SK-N-SH (cell line): ENCODE measurements around the gene BMP6. TPM values are rescaled to one million over a fixed set of nuclear protein-coding genes. Genes with fewer than 3 reads are reported as not detected.

Experiments used
- CTCF ChIA-PET: fragments of 300-600, 350-600 bp; formaldehyde crosslinking; extraction: SDS; loops from one replicate; lab custom pipeline; 2021; lab: Yijun Ruan, JAX
- POLR2A ChIA-PET: fragments of 350-600 bp; sonication (Branson Sonifier 250); formaldehyde crosslinking; extraction: SDS; loops from one replicate; lab custom pipeline; 2020; ENCODE audit warnings: antibody characterized with exemption, inconsistent platforms; lab: Yijun Ruan, JAX
- DNase-seq: peaks from one replicate; pipeline ENCODE4 v3.0.0; 2012
- H2AFZ ChIP-seq: fragments of 200-600 bp; sonication (generic); 2 replicates; pipeline ENCODE4 v1.8.1; 2016; ENCODE audit warnings: antibody characterized with exemption, mild to moderate bottlenecking, low read depth
- H3F3A ChIP-seq: fragments of 200-600 bp; sonication (generic); replicated peaks from 2 replicates; pipeline ENCODE3; 2016; ENCODE audit warnings: antibody characterized with exemption, mild to moderate bottlenecking; ENCODE audit not compliant: insufficient read depth
- H3K27ac ChIP-seq, 2 experiments: fragments of 200-500 bp in 1 of 2; fragments of 200-600 bp in 1 of 2; sonication (Bioruptor generic) in 1 of 2; sonication (generic), shearing (Covaris generic) in 1 of 2; 2 replicates each; pipeline versions ENCODE4 v1.5.1 to v1.6.1; 2014 to 2016; ENCODE audit warnings: low read depth in 2 of 2, inconsistent platforms in 1 of 2, low read length in 1 of 2, mild to moderate bottlenecking in 1 of 2, mixed read lengths in 1 of 2
- H3K27me3 ChIP-seq: fragments of 200-600 bp; sonication (generic), shearing (Covaris generic); 2 replicates; pipeline ENCODE4 v1.6.1; 2016; ENCODE audit warnings: mixed run types; ENCODE audit not compliant: insufficient read depth
- H3K36me3 ChIP-seq, 2 experiments: fragments of 200-500 bp in 1 of 2; fragments of 200-600 bp in 1 of 2; sonication (Bioruptor generic) in 1 of 2; sonication (generic) in 1 of 2; replicated peaks in 1 of 2; 2 replicates each; pipeline versions ENCODE3 to v1.5.1; 2014 to 2016; ENCODE audit warnings: low read length in 1 of 2, mild to moderate bottlenecking in 1 of 2; ENCODE audit not compliant: insufficient read depth in 2 of 2, control insufficient read depth in 1 of 2
- H3K4me1 ChIP-seq, 2 experiments: fragments of 200-500 bp in 1 of 2; fragments of 200-600 bp in 1 of 2; sonication (Bioruptor generic) in 1 of 2; sonication (generic), shearing (Covaris generic) in 1 of 2; 2 replicates each; pipeline versions ENCODE4 v1.5.1 to v1.6.1; 2014 to 2016; ENCODE audit warnings: low read depth in 1 of 2, low read length in 1 of 2, mixed run types in 1 of 2; ENCODE audit not compliant: insufficient read depth in 2 of 2, control insufficient read depth in 1 of 2
- H3K4me2 ChIP-seq: fragments of 200-600 bp; sonication (generic), shearing (Covaris generic); 2 replicates; pipeline ENCODE4 v1.6.1; 2017; ENCODE audit warnings: mixed run types
- H3K4me3 ChIP-seq, 2 experiments: fragments of 200-500 bp in 1 of 2; fragments of 200-600 bp in 1 of 2; sonication (Bioruptor generic) in 1 of 2; sonication (generic), shearing (Covaris generic) in 1 of 2; 2 replicates each; pipeline versions ENCODE4 v1.5.1 to v1.8.1; 2014 to 2016; ENCODE audit warnings: low read depth in 2 of 2, inconsistent platforms in 1 of 2, low read length in 1 of 2, mild to moderate bottlenecking in 1 of 2, mixed read lengths in 1 of 2, moderate library complexity in 1 of 2
- H3K79me2 ChIP-seq: fragments of 200-600 bp; sonication (generic); 2 replicates; pipeline ENCODE4 v1.8.1; 2017; ENCODE audit warnings: mild to moderate bottlenecking; ENCODE audit not compliant: insufficient read depth
- H3K9ac ChIP-seq: fragments of 200-600 bp; sonication (generic); 2 replicates; pipeline ENCODE4 v1.6.1; 2017; ENCODE audit warnings: mixed run types
- H3K9me2 ChIP-seq: fragments of 200-600 bp; sonication (generic); 2 replicates; pipeline ENCODE4 v1.6.1; 2017; ENCODE audit warnings: mixed run types
- H3K9me3 ChIP-seq: fragments of 200-600 bp; sonication (generic); 2 replicates; pipeline ENCODE4 v1.6.1; 2017; ENCODE audit warnings: mixed run types, mild to moderate bottlenecking, moderate library complexity
- H4K20me1 ChIP-seq: fragments of 200-600 bp; sonication (generic); 2 replicates; pipeline ENCODE4 v1.6.1; 2017; ENCODE audit warnings: mild to moderate bottlenecking, mixed run types; ENCODE audit not compliant: insufficient read depth
- EZH2phosphoT487 ChIP-seq: fragments of 200-600 bp; sonication (generic); IDR thresholded peaks from 2 replicates; pipeline ENCODE4 v1.6.1; 2017; ENCODE audit warnings: low read depth, mixed run types, mild to moderate bottlenecking, antibody characterized with exemption, moderate library complexity, borderline replicate concordance
- FOSL2 ChIP-seq: IDR thresholded peaks from 2 replicates; pipeline ENCODE4 v1.4.0; 2012; ENCODE audit warnings: low read depth, mild to moderate bottlenecking, moderate library complexity, borderline replicate concordance
- GABPA ChIP-seq: IDR thresholded peaks from 2 replicates; pipeline ENCODE4 v1.4.0; 2012; ENCODE audit warnings: low read depth, mild to moderate bottlenecking
- JUND ChIP-seq: IDR thresholded peaks from 2 replicates; pipeline ENCODE4 v1.4.0; 2012
- MEF2A ChIP-seq: IDR thresholded peaks from 2 replicates; pipeline ENCODE4 v1.4.0; 2012; ENCODE audit warnings: low read depth, borderline replicate concordance
- NFIC ChIP-seq: IDR thresholded peaks from 2 replicates; pipeline ENCODE4 v1.4.0; 2012; ENCODE audit warnings: borderline replicate concordance
- NRF1 ChIP-seq: IDR thresholded peaks from 2 replicates; pipeline ENCODE4 v1.6.1; 2012; ENCODE audit warnings: low read depth, mild to moderate bottlenecking, low read length
- RFX5 ChIP-seq: IDR thresholded peaks from 2 replicates; pipeline ENCODE4 v1.6.1; 2012; ENCODE audit warnings: mild to moderate bottlenecking, improper control_type of control experiment, low read length
- RXRA ChIP-seq: IDR thresholded peaks from 2 replicates; pipeline ENCODE4 v1.4.0; 2012; ENCODE audit warnings: low read depth, mild to moderate bottlenecking, borderline replicate concordance
- SIN3A ChIP-seq: IDR thresholded peaks from 2 replicates; pipeline ENCODE4 v1.6.1; 2012; ENCODE audit warnings: low read depth, mild to moderate bottlenecking, low read length, moderate library complexity, borderline replicate concordance
- SMC3 ChIP-seq: IDR thresholded peaks from 2 replicates; pipeline ENCODE4 v1.6.1; 2012; ENCODE audit warnings: low read depth, low read length, improper control_type of control experiment
- TCF12 ChIP-seq: IDR thresholded peaks from 2 replicates; pipeline ENCODE4 v1.4.0; 2012
- TEAD4 ChIP-seq: IDR thresholded peaks from 2 replicates; pipeline ENCODE4 v1.4.0; 2012; ENCODE audit warnings: mild to moderate bottlenecking, borderline replicate concordance; ENCODE audit not compliant: insufficient read depth
- YY1 ChIP-seq: IDR thresholded peaks from 2 replicates; pipeline ENCODE4 v1.4.0; 2012; ENCODE audit warnings: low read depth, mild to moderate bottlenecking
- WGBS: methylation state at CpG from one replicate; pipeline ENCODE4 v1.1.6; 2017; ENCODE audit warnings: low lambda C conversion rate; 5-methylcytosine and 5-hydroxymethylcytosine counted together
- polyA plus RNA-seq, 3 experiments: library from polyadenylated mRNA; depleted of rRNA; stranded (reverse); fragments of >200 nt; gene quantifications; 2 replicates each; pipeline ENCODE4 v1.2.3, GENCODE V29; 2012
- TF ChIP-seq, protein P1 (sequence below): fragments of 150-350 bp; IDR thresholded peaks from 2 replicates; pipeline ENCODE4 v1.6.1; 2016; ENCODE audit warnings: mild to moderate bottlenecking, low read depth, low read length
- TF ChIP-seq, protein P2 (sequence below): IDR thresholded peaks from 2 replicates; pipeline ENCODE4; 2012
- TF ChIP-seq, protein P3 (sequence below): IDR thresholded peaks from 2 replicates; pipeline ENCODE4 v1.6.1; 2012; ENCODE audit warnings: mild to moderate bottlenecking, low read depth, low read length, moderate library complexity
- TF ChIP-seq, protein P4 (sequence below): fragments of 150-350 bp; IDR thresholded peaks from 2 replicates; pipeline ENCODE4 v1.6.1; 2017; ENCODE audit warnings: antibody characterized with exemption, low read length, low read depth, borderline replicate concordance
- TF ChIP-seq, protein P5 (sequence below): IDR thresholded peaks from 2 replicates; pipeline ENCODE4 v1.4.0; 2012; ENCODE audit warnings: low read depth
- TF ChIP-seq, protein P6 (sequence below): IDR thresholded peaks from 2 replicates; pipeline ENCODE4 v1.4.0; 2012; ENCODE audit warnings: low read depth, borderline replicate concordance

Gene BMP6
- polyA plus RNA-seq, 1 of the 3 experiments (the other 2 are of a cell fraction) = not detected

DNA sequence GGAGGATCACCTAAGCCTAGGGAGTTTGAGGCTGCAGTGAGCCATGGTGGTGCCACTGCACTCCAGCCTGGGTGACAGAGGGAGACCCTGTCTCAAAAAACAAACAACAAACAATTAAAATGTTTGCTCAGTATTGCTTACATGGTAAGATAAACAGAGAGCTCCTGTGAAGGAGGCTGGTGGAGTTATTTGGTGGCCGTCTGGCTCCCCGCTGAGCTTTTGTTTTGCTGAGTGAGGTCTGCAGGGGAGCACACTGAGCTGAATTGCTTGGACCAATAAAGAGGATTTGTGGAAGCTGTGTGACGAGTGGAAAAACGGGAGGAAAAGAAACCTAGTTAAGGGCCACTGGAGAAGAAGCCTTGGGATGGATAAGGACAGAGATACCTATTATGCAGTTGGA is 41.1 kb upstream of the BMP6 start:
- Histone ChIP-seq H3K9me3 (no peaks in the 10 kb centered on the region), H2AFZ (no peak overlapping the region), H3K9ac (no peak overlapping the region), H3K36me3 (no peaks in the 10 kb centered on the region), H3K4me3 (no peak overlapping the region), H3K79me2 (no peaks in the 10 kb centered on the region), H3K27me3 (peaks cover 88% of the 10 kb centered on the region), H4K20me1 (no peaks in the 10 kb centered on the region), H3K9me2 (no peaks in the 10 kb centered on the region), H3F3A (no peaks in the 10 kb centered on the region), H3K27ac (no peak overlapping the region), H3K4me1 (no peaks in the 10 kb centered on the region), H3K4me2 (no peak overlapping the region)
- ChIA-PET CTCF (no interaction called here), POLR2A (no interaction called here)
- 28% methylated on average over 4 of the region's 4 CpGs for whole genome bisulfite sequencing
- DNase-seq = no peak
- TF ChIP-seq, protein P1, sequence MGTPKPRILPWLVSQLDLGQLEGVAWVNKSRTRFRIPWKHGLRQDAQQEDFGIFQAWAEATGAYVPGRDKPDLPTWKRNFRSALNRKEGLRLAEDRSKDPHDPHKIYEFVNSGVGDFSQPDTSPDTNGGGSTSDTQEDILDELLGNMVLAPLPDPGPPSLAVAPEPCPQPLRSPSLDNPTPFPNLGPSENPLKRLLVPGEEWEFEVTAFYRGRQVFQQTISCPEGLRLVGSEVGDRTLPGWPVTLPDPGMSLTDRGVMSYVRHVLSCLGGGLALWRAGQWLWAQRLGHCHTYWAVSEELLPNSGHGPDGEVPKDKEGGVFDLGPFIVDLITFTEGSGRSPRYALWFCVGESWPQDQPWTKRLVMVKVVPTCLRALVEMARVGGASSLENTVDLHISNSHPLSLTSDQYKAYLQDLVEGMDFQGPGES = no peak
- TF ChIP-seq JUND = no peak
- no peak for TF ChIP-seq NRF1
- no peak for TF ChIP-seq GABPA
- no peak for TF ChIP-seq TEAD4
- TF ChIP-seq TCF12 = no peak

DNA sequence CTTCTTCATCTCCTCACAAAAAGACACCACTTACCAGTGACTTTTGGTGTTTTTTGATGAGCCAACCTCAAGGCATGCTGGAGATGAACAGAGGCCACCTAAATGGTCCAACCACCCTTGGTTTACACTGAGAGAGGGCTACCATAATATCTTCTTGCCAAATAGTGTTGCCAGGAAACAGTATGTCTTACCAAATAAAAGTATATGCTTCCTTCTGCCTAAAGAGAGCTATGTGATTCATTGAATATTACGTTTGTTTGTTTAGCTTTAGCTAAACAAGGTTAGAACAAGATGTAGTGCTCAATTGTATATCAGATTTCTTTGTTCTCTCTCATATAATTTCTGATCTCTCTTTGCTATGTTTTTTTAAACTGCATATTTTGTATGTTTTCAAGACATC is 40.6 kb upstream of the BMP6 start:
- no peaks in the 10 kb centered on the region for H3K9me3 ChIP-seq
- no peaks in the 10 kb centered on the region for H3K36me3 ChIP-seq
- TF ChIP-seq GABPA (no peak), SMC3 (no peak), RXRA (no peak), TCF12 (no peak), NRF1 (no peak), SIN3A (no peak), NFIC (no peak), YY1 (no peak), MEF2A (no peak), EZH2phosphoT487 (no peak), FOSL2 (no peak), RFX5 (no peak), JUND (no peak), TEAD4 (no peak)
- TF ChIP-seq, protein P2, sequence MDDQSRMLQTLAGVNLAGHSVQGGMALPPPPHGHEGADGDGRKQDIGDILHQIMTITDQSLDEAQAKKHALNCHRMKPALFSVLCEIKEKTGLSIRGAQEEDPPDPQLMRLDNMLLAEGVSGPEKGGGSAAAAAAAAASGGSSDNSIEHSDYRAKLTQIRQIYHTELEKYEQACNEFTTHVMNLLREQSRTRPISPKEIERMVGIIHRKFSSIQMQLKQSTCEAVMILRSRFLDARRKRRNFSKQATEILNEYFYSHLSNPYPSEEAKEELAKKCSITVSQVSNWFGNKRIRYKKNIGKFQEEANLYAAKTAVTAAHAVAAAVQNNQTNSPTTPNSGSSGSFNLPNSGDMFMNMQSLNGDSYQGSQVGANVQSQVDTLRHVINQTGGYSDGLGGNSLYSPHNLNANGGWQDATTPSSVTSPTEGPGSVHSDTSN = no peak
- TF ChIP-seq, protein P3, sequence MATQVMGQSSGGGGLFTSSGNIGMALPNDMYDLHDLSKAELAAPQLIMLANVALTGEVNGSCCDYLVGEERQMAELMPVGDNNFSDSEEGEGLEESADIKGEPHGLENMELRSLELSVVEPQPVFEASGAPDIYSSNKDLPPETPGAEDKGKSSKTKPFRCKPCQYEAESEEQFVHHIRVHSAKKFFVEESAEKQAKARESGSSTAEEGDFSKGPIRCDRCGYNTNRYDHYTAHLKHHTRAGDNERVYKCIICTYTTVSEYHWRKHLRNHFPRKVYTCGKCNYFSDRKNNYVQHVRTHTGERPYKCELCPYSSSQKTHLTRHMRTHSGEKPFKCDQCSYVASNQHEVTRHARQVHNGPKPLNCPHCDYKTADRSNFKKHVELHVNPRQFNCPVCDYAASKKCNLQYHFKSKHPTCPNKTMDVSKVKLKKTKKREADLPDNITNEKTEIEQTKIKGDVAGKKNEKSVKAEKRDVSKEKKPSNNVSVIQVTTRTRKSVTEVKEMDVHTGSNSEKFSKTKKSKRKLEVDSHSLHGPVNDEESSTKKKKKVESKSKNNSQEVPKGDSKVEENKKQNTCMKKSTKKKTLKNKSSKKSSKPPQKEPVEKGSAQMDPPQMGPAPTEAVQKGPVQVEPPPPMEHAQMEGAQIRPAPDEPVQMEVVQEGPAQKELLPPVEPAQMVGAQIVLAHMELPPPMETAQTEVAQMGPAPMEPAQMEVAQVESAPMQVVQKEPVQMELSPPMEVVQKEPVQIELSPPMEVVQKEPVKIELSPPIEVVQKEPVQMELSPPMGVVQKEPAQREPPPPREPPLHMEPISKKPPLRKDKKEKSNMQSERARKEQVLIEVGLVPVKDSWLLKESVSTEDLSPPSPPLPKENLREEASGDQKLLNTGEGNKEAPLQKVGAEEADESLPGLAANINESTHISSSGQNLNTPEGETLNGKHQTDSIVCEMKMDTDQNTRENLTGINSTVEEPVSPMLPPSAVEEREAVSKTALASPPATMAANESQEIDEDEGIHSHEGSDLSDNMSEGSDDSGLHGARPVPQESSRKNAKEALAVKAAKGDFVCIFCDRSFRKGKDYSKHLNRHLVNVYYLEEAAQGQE = no peak
- TF ChIP-seq, protein P4, sequence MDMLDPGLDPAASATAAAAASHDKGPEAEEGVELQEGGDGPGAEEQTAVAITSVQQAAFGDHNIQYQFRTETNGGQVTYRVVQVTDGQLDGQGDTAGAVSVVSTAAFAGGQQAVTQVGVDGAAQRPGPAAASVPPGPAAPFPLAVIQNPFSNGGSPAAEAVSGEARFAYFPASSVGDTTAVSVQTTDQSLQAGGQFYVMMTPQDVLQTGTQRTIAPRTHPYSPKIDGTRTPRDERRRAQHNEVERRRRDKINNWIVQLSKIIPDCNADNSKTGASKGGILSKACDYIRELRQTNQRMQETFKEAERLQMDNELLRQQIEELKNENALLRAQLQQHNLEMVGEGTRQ = no peak
- TF ChIP-seq, protein P5, sequence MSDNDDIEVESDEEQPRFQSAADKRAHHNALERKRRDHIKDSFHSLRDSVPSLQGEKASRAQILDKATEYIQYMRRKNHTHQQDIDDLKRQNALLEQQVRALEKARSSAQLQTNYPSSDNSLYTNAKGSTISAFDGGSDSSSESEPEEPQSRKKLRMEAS = no peak
- TF ChIP-seq, protein P6, sequence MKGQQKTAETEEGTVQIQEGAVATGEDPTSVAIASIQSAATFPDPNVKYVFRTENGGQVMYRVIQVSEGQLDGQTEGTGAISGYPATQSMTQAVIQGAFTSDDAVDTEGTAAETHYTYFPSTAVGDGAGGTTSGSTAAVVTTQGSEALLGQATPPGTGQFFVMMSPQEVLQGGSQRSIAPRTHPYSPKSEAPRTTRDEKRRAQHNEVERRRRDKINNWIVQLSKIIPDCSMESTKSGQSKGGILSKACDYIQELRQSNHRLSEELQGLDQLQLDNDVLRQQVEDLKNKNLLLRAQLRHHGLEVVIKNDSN = no peak
- WGBS = 5% methylated on average over 1 of the region's 1 CpG
- H3K9ac ChIP-seq = no peak overlapping the region
- no peak overlapping the region for H3K27ac ChIP-seq
- ChIA-PET POLR2A (no interaction called here), CTCF (no interaction called here)
- H3F3A ChIP-seq = no peaks in the 10 kb centered on the region
- no peak overlapping the region for H2AFZ ChIP-seq
- H3K4me1 ChIP-seq = no peaks in the 10 kb centered on the region
- no peaks in the 10 kb centered on the region for H4K20me1 ChIP-seq
- H3K27me3 ChIP-seq = peaks cover 88% of the 10 kb centered on the region
- DNase-seq = no peak
- H3K4me2 ChIP-seq = no peak overlapping the region
- H3K9me2 ChIP-seq = no peaks in the 10 kb centered on the region
- H3K4me3 ChIP-seq = no peak overlapping the region
- no peaks in the 10 kb centered on the region for H3K79me2 ChIP-seq
